ENCODE data around the gene MSH2. TPM values are rescaled to one million over a fixed set of nuclear protein-coding genes. Genes with fewer than 3 reads are reported as not detected.

MSH2 gene
- total RNA-seq, 3 donors from 2014 or later (not counting 1 experiment from before 2014, with no cell fraction given) = 11.9 to 18.8 (median 15.0) TPM

DNA sequence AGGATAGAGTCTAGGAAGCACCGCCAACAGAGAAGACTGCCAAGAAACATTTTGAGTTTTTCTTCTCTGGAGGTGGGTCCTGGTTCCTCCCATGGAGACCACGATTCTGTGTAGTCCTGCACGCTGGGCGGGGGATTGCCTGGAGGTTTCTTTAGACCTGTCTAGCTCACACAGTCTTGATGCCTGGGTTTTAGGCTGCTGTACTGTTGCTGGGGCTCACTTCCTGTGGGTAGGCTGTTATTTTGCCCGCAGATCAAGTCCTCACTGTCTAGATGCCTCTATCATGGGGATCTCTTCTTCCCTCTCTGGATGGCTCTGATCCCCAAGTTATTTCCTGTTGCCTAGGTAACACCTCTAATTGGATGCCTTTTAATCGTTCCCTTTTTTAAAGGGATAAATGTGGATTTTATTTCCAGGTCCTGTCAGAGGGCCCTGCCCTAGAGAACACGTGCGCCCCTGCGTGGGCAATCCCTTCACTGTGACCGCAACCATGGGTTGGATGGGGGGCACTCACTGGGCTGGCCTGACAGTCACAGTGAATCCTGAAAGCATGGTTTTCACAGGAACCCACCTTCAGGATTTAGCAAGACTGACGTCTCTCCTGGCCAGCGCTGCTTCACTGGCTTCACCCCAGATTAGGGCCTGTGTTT is 115.7 kb downstream of the MSH2 start:
- TF ChIP-seq CTCF (IDR thresholded peaks at IDR 0.05) = no peak
- DNase-seq (peak in 1 of 2 donors; percentile 21), ATAC-seq (peak; percentile 38 to 60 (median 48))
- 70% methylated on average over 12 of the region's 12 CpGs for WGBS (ENCODE audit: insufficient coverage)
- no peaks in the 10 kb centered on the region for H3K9me3 Mint-ChIP-seq
- Histone ChIP-seq H3K36me3 (ENCODE audit: control insufficient read depth, insufficient read depth, low read length) (no peaks in the 10 kb centered on the region), H3K9me3 (ENCODE audit: control insufficient read depth, insufficient read depth, low read length) (no peaks in the 10 kb centered on the region), H3K4me3 (ENCODE audit: low read length) (no peak overlapping the region), H3K27me3 (ENCODE audit: control insufficient read depth, insufficient read depth, low read length) (no peaks in the 10 kb centered on the region), H3K27ac (ENCODE audit: low read length) (no peak overlapping the region), H3K4me1 (ENCODE audit: control insufficient read depth, insufficient read depth, low read length) (peaks cover 30% of the 10 kb centered on the region)
- intact Hi-C loops (cut with micrococcal nuclease) = no loop called here
- H3K4me3 Mint-ChIP-seq = peak overlapping the region; percentile 72
- H3K4me1 Mint-ChIP-seq = peaks cover 35 to 39% of the 10 kb centered on the region in 2 donors
- H3K27ac Mint-ChIP-seq = peak overlapping the region; percentile 52 to 75
- H3K27me3 Mint-ChIP-seq (ENCODE audit: low read depth in 2 of 2) = peaks cover 0 to 2% of the 10 kb centered on the region in 2 donors
- no peaks in the 10 kb centered on the region for H3K36me3 Mint-ChIP-seq

DNA sequence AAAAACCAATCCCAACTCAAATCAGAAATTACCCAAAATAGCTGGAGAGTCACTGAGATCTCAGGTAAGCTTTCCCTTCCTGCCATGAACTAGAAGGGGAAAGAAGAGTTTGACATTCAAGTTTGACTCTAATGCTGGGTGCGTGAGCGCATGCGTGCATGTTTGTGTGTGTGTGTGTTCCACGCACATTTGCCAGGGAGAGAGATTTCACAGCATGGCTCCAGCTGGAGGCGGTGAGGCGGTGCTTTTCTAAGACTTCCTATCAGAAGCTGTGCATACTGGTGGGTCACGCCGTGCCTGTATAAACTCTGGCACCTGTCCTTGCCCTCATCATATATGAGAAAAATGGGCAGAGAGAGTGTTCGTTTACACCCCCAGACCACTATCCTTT is 116.2 kb downstream of the MSH2 start:
- Histone ChIP-seq H3K27ac (ENCODE audit: low read length) (no peak overlapping the region), H3K4me1 (ENCODE audit: control insufficient read depth, insufficient read depth, low read length) (peaks cover 30% of the 10 kb centered on the region), H3K9me3 (ENCODE audit: control insufficient read depth, insufficient read depth, low read length) (no peaks in the 10 kb centered on the region), H3K36me3 (ENCODE audit: control insufficient read depth, insufficient read depth, low read length) (no peaks in the 10 kb centered on the region), H3K27me3 (ENCODE audit: control insufficient read depth, insufficient read depth, low read length) (no peaks in the 10 kb centered on the region), H3K4me3 (ENCODE audit: low read length) (no peak overlapping the region)
- ATAC-seq (no peak), DNase-seq (no peak)
- peak overlapping the region; percentile 52 to 75 for H3K27ac Mint-ChIP-seq
- 92% methylated on average over 8 of the region's 9 CpGs for WGBS (ENCODE audit: insufficient coverage)
- H3K36me3 Mint-ChIP-seq = no peaks in the 10 kb centered on the region
- no peaks in the 10 kb centered on the region for H3K27me3 Mint-ChIP-seq (ENCODE audit: low read depth in 2 of 2)
- H3K9me3 Mint-ChIP-seq = no peaks in the 10 kb centered on the region
- TF ChIP-seq CTCF (IDR thresholded peaks at IDR 0.05) = no peak
- peak overlapping the region; percentile 72 for H3K4me3 Mint-ChIP-seq
- H3K4me1 Mint-ChIP-seq = peaks cover 35% of the 10 kb centered on the region in 2 donors
- intact Hi-C loops (cut with micrococcal nuclease) = no loop called here

DNA sequence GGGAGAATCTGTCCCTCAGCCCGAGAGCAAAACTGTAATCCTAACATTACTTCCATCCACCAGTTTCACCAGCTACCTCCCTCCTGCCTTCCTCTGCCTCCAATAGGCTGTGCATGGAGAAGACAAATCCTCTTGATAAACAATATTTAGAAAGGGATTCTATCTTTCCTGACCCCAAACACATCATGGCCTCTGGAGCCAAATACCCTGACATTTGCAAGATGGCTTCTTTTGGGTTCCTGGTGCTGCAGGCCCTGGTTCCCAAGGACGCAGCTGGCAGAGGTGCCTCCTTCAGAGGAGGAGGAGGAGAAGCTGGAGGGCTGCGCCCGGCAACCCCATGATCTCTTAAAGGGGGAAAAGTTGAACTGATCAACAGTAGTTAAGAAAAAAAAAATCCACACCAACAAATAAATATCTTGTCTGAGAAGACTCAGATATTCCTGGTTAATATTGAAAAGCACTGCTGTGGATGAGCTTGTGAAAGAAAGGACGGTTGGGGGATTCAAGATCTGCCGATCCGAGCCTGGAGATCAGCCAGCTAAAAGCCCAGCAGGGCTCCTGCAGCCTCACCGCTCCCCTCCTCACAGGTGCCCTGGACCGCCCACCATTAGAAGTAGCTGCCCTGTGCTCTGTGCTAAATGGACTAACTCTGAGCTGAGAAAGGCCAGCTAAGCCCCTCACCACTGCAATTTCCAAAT is 116.8 kb downstream of the MSH2 start:
- ATAC-seq (no peak), DNase-seq (no peak)
- Histone ChIP-seq H3K27me3 (ENCODE audit: control insufficient read depth, insufficient read depth, low read length) (no peaks in the 10 kb centered on the region), H3K27ac (ENCODE audit: low read length) (no peak overlapping the region), H3K36me3 (ENCODE audit: control insufficient read depth, insufficient read depth, low read length) (no peaks in the 10 kb centered on the region), H3K4me1 (ENCODE audit: control insufficient read depth, insufficient read depth, low read length) (peaks cover 30% of the 10 kb centered on the region), H3K4me3 (ENCODE audit: low read length) (no peak overlapping the region), H3K9me3 (ENCODE audit: control insufficient read depth, insufficient read depth, low read length) (no peaks in the 10 kb centered on the region)
- Mint-ChIP-seq H3K4me3 (peak overlapping the region; percentile 95), H3K27ac (peak overlapping the region; percentile 86 to 93), H3K9me3 (no peaks in the 10 kb centered on the region), H3K4me1 (peaks cover 35% of the 10 kb centered on the region in 2 donors), H3K36me3 (no peaks in the 10 kb centered on the region), H3K27me3 (ENCODE audit: low read depth in 2 of 2) (no peaks in the 10 kb centered on the region)
- TF ChIP-seq CTCF (IDR thresholded peaks at IDR 0.05) = no peak
- WGBS (ENCODE audit: insufficient coverage) = 98% methylated on average over 7 of the region's 9 CpGs
- intact Hi-C loops (cut with micrococcal nuclease) = no loop called here

Data from natural killer cell (primary cell).